ENCODE data around the gene TCTN1.
A peak's percentile ranks its signal among the peaks of the same experiment; 100 is the strongest.

The TCTN1 gene

GRCh38 chr12:110689281-110690126 is 75.6 kb downstream of the TCTN1 start:
- Histone ChIP-seq H3K4me2 (ENCODE audit: low read depth, low read length, poor library complexity, severe bottlenecking) (peak overlapping the region; percentile 53), H3K36me3 (ENCODE audit: low read length) (no peaks in the 10 kb centered on the region), H3K27ac (ENCODE audit: low read depth, low read length) (peak overlapping the region; percentile 50), H3K9ac (ENCODE audit: low read length) (peak overlapping the region; percentile 66), H4K20me1 (ENCODE audit: low read depth, low read length) (no peaks in the 10 kb centered on the region), H3K9me3 (ENCODE audit: insufficient read depth, low read length) (no peaks in the 10 kb centered on the region), H3K79me2 (ENCODE audit: insufficient read depth, low read length) (peaks cover 13% of the 10 kb centered on the region; the same call in 1 of the 2 replicates), H3K9me2 (replicated peaks; ENCODE audit: insufficient read depth, low read length) (no peaks in the 10 kb centered on the region), H3F3A (ENCODE audit: insufficient read depth) (peaks cover 12% of the 10 kb centered on the region), H3K4me3 (ENCODE audit: insufficient read depth, low read length, poor library complexity, severe bottlenecking) (peak overlapping the region; percentile 21), H2AFZ (ENCODE audit: low read depth, low read length, severe bottlenecking) (peak overlapping the region; percentile 9), H3K27me3 (ENCODE audit: low read length) (no peaks in the 10 kb centered on the region)
- TF ChIP-seq CTCF (IDR thresholded peaks at IDR 0.05; ENCODE audit: insufficient read depth, low read length, poor library complexity, severe bottlenecking) = no peak
- no peak for TF ChIP-seq EZH2phosphoT487 (conservative IDR thresholded peaks at IDR 0.05; ENCODE audit: low read length)

- Histone ChIP-seq H4K20me1 (ENCODE audit: low read depth, low read length) (no peaks in the 10 kb centered on the region), H3K4me3 (ENCODE audit: insufficient read depth, low read length, poor library complexity, severe bottlenecking) (no peak overlapping the region), H3F3A (ENCODE audit: insufficient read depth) (peaks cover 12% of the 10 kb centered on the region), H3K27me3 (ENCODE audit: low read length) (no peaks in the 10 kb centered on the region), H3K9ac (ENCODE audit: low read length) (peak overlapping the region; percentile 66), H3K27ac (ENCODE audit: low read depth, low read length) (peak overlapping the region; percentile 50), H2AFZ (ENCODE audit: low read depth, low read length, severe bottlenecking) (peak overlapping the region; percentile 9), H3K4me2 (ENCODE audit: low read depth, low read length, poor library complexity, severe bottlenecking) (peak overlapping the region; percentile 53), H3K9me2 (replicated peaks; ENCODE audit: insufficient read depth, low read length) (no peaks in the 10 kb centered on the region), H3K79me2 (ENCODE audit: insufficient read depth, low read length) (peaks cover 13% of the 10 kb centered on the region; the same call in 1 of the 2 replicates), H3K9me3 (ENCODE audit: insufficient read depth, low read length) (no peaks in the 10 kb centered on the region), H3K36me3 (ENCODE audit: low read length) (no peaks in the 10 kb centered on the region)
- TF ChIP-seq CTCF (IDR thresholded peaks at IDR 0.05; ENCODE audit: insufficient read depth, low read length, poor library complexity, severe bottlenecking) (no peak), EZH2phosphoT487 (conservative IDR thresholded peaks at IDR 0.05; ENCODE audit: low read length) (no peak)
These were observed 76.2 kb downstream of the TCTN1 start for GRCh38 chr12:110690127-110690430.

GRCh38 chr12:110693731-110694130 is 79.8 kb downstream of the TCTN1 start:
- Histone ChIP-seq H3K4me3 (ENCODE audit: insufficient read depth, low read length, poor library complexity, severe bottlenecking) (no peak overlapping the region), H4K20me1 (ENCODE audit: low read depth, low read length) (no peaks in the 10 kb centered on the region), H3K27me3 (ENCODE audit: low read length) (no peaks in the 10 kb centered on the region), H3K79me2 (ENCODE audit: insufficient read depth, low read length) (no peaks in the 10 kb centered on the region), H3K27ac (ENCODE audit: low read depth, low read length) (no peak overlapping the region), H3K36me3 (ENCODE audit: low read length) (no peaks in the 10 kb centered on the region), H2AFZ (ENCODE audit: low read depth, low read length, severe bottlenecking) (no peak overlapping the region), H3F3A (ENCODE audit: insufficient read depth) (peaks cover 12% of the 10 kb centered on the region), H3K9me2 (replicated peaks; ENCODE audit: insufficient read depth, low read length) (no peaks in the 10 kb centered on the region), H3K9ac (ENCODE audit: low read length) (no peak overlapping the region), H3K4me2 (ENCODE audit: low read depth, low read length, poor library complexity, severe bottlenecking) (no peak overlapping the region), H3K9me3 (ENCODE audit: insufficient read depth, low read length) (no peaks in the 10 kb centered on the region)
- TF ChIP-seq CTCF (IDR thresholded peaks at IDR 0.05; ENCODE audit: insufficient read depth, low read length, poor library complexity, severe bottlenecking) = no peak
- TF ChIP-seq EZH2phosphoT487 (conservative IDR thresholded peaks at IDR 0.05; ENCODE audit: low read length) = no peak
